B cell (primary cell): ENCODE measurements around the gene SHBG. TPM values are rescaled to one million over a fixed set of nuclear protein-coding genes. Genes with fewer than 3 reads are reported as not detected.

Experiments used
- ATAC-seq: fragments of 200-7000 bp; cut with Tn5 transposase; one replicate; pipeline ENCODE4 v1.10.0; 2021; ENCODE audit warnings: low read depth, mild to moderate bottlenecking, moderate number of reproducible peaks, moderate library complexity
- CTCF ChIA-PET: fragments of 350-600 bp; sonication (Branson Sonifier 250); formaldehyde crosslinking; loops from one replicate; lab custom pipeline; 2021; ENCODE audit warnings: antibody characterized with exemption, inconsistent platforms; lab: Charles Lee
- POLR2A ChIA-PET: fragments of 350-600 bp; sonication (Branson Sonifier 250); formaldehyde crosslinking; loops from one replicate; lab custom pipeline; 2021; ENCODE audit warnings: antibody characterized with exemption; lab: Charles Lee
- DNase-seq: peaks from one replicate; pipeline ENCODE4 v3.0.0; 2013
- H2AFZ ChIP-seq: 2 replicates; pipeline ENCODE4 v1.6.1; 2012; ENCODE audit warnings: mild to moderate bottlenecking, low read depth, low read length; ENCODE audit not compliant: insufficient read depth, poor library complexity, severe bottlenecking
- H3K27ac ChIP-seq, 2 donors: 1 replicate in 1 of 2; 2 replicates in 1 of 2; pipeline ENCODE4 v1.5.1; 2012 to 2013; ENCODE audit warnings: low read length in 2 of 2, mild to moderate bottlenecking in 2 of 2, moderate library complexity in 1 of 2
- H3K27me3 ChIP-seq, 4 experiments: fragments of 200-600 bp in 1 of 4; sonication (generic) in 1 of 4; replicated peaks in 1 of 4; 1 replicate in 2 of 4; 2 replicates in 2 of 4; pipeline versions ENCODE4 v1.6.1 to v1.7.0; 2013 to 2016; ENCODE audit warnings: low read length in 3 of 4, mild to moderate bottlenecking in 2 of 4, mixed read lengths in 1 of 4, moderate library complexity in 1 of 4; ENCODE audit not compliant: insufficient read depth in 4 of 4, control insufficient read depth in 3 of 4; ENCODE audit errors: control extremely low read depth in 1 of 4
- H3K36me3 ChIP-seq, 2 experiments: replicated peaks in 1 of 2; 1 replicate in 1 of 2; 2 replicates in 1 of 2; pipeline versions ENCODE4 v1.6.1 to v1.7.1; 2013; ENCODE audit warnings: low read length in 1 of 2; ENCODE audit not compliant: insufficient read depth in 2 of 2, control insufficient read depth in 1 of 2; ENCODE audit errors: control extremely low read depth in 1 of 2, extremely low read depth in 1 of 2
- H3K4me1 ChIP-seq, 2 donors: fragments of 200-600 bp in 1 of 2; sonication (generic) in 1 of 2; 1 replicate in 1 of 2; 2 replicates in 1 of 2; pipeline versions ENCODE4 v1.5.1 to v1.6.1; 2013 to 2017; ENCODE audit warnings: low read length in 2 of 2; ENCODE audit not compliant: control insufficient read depth in 2 of 2, insufficient read depth in 2 of 2
- H3K4me2 ChIP-seq: replicated peaks from 2 replicates; pipeline ENCODE3; 2012; ENCODE audit warnings: mild to moderate bottlenecking, low read depth, low read length; ENCODE audit not compliant: poor library complexity, severe bottlenecking
- H3K4me3 ChIP-seq, 5 experiments: fragments of 200-600 bp in 1 of 5; sonication (generic) in 1 of 5; 1 replicate in 3 of 5; 2 replicates in 2 of 5; pipeline versions ENCODE4 v1.5.1 to v1.7.0; 2011 to 2016; ENCODE audit warnings: low read length in 4 of 5, mild to moderate bottlenecking in 4 of 5, low read depth in 2 of 5, control low read depth in 1 of 5, moderate library complexity in 1 of 5; ENCODE audit not compliant: insufficient read depth in 1 of 5; ENCODE audit errors: control extremely low read depth in 1 of 5, extremely low read depth in 1 of 5
- H3K79me2 ChIP-seq: fragments of 200-600 bp; sonication (generic); one replicate; pipeline ENCODE4 v1.6.0; 2016; ENCODE audit warnings: low read length; ENCODE audit not compliant: control insufficient read depth, insufficient read depth
- H3K9ac ChIP-seq: fragments of 200-600 bp; sonication (generic); 2 replicates; pipeline ENCODE4 v1.6.1; 2017; ENCODE audit warnings: mild to moderate bottlenecking, low read length, moderate library complexity
- H3K9me3 ChIP-seq, 3 donors: one replicate each; pipeline versions ENCODE4 v1.6.1 to v1.7.1; 2013; ENCODE audit warnings: low read length in 2 of 3; ENCODE audit not compliant: control insufficient read depth in 2 of 3, insufficient read depth in 1 of 3; ENCODE audit errors: control extremely low read depth in 1 of 3
- H4K20me1 ChIP-seq: 2 replicates; pipeline ENCODE4 v1.6.0; 2012; ENCODE audit warnings: mild to moderate bottlenecking, low read length; ENCODE audit not compliant: insufficient read depth, control insufficient read depth, poor library complexity, severe bottlenecking
- H3K27ac Mint-ChIP-seq: one replicate; pipeline ENCODE4 v1.8.0; 2021; ENCODE audit warnings: mixed read lengths
- H3K27me3 Mint-ChIP-seq: one replicate; pipeline ENCODE4 v1.8.0; 2021; ENCODE audit warnings: mixed read lengths
- H3K4me1 Mint-ChIP-seq: one replicate; pipeline ENCODE4 v1.8.0; 2021; ENCODE audit warnings: mixed read lengths
- H3K4me3 Mint-ChIP-seq: one replicate; pipeline ENCODE4 v1.8.0; 2021; ENCODE audit warnings: mixed read lengths
- H3K9me3 Mint-ChIP-seq: one replicate; pipeline ENCODE4 v1.8.0; 2022; ENCODE audit warnings: mixed read lengths; ENCODE audit not compliant: insufficient read depth
- EZH2 ChIP-seq: IDR thresholded peaks from 2 replicates; pipeline ENCODE4 v1.6.1; 2012; ENCODE audit warnings: borderline replicate concordance, low read depth, mild to moderate bottlenecking, moderate library complexity, low read length; ENCODE audit not compliant: insufficient read depth, poor library complexity, severe bottlenecking
- WGBS: methylation state at CpG from one replicate; pipeline ENCODE4 v1.1.5; 2013; ENCODE audit warnings: missing lambda C conversion rate; ENCODE audit not compliant: insufficient coverage; 5-methylcytosine and 5-hydroxymethylcytosine counted together
- intact Hi-C: fragments of 100-400 bp; cut with micrococcal nuclease; formaldehyde crosslinking; loops from one replicate; pipeline ENCODE4 v1.10.0; 2022
- polyA minus RNA-seq: library from RNA; depleted of rRNA, polyadenylated mRNA; stranded (reverse); fragments of >200 nt; gene quantifications from 2 replicates; pipeline ENCODE4 v1.2.3, GENCODE V29; 2012
- polyA plus RNA-seq: library from polyadenylated mRNA; depleted of rRNA; stranded (reverse); fragments of >200 nt; gene quantifications from 2 replicates; pipeline ENCODE4 v1.2.3, GENCODE V29; 2012
- total RNA-seq, 2 donors: library from RNA; stranded (reverse); fragments of 120-200 nt in 1 of 2; gene quantifications; 1 replicate in 1 of 2; 2 replicates in 1 of 2; pipeline versions ENCODE4 v1.2.3 to v1.2.4, GENCODE V29; 2013 to 2022
- TF ChIP-seq, protein P1 (sequence below): fragments of 200-600 bp; IDR thresholded peaks from one replicate; pipeline ENCODE4 v1.8.0; 2022; ENCODE audit warnings: antibody characterized with exemption, mild to moderate bottlenecking

SHBG gene, protein sequence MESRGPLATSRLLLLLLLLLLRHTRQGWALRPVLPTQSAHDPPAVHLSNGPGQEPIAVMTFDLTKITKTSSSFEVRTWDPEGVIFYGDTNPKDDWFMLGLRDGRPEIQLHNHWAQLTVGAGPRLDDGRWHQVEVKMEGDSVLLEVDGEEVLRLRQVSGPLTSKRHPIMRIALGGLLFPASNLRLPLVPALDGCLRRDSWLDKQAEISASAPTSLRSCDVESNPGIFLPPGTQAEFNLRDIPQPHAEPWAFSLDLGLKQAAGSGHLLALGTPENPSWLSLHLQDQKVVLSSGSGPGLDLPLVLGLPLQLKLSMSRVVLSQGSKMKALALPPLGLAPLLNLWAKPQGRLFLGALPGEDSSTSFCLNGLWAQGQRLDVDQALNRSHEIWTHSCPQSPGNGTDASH
- total RNA-seq (not detected in 2 replicates), polyA plus RNA-seq (0.10 TPM in 1 of 2 replicates, not detected in the other), polyA minus RNA-seq (not detected in 2 replicates)
- not detected for total RNA-seq (2013)

DNA sequence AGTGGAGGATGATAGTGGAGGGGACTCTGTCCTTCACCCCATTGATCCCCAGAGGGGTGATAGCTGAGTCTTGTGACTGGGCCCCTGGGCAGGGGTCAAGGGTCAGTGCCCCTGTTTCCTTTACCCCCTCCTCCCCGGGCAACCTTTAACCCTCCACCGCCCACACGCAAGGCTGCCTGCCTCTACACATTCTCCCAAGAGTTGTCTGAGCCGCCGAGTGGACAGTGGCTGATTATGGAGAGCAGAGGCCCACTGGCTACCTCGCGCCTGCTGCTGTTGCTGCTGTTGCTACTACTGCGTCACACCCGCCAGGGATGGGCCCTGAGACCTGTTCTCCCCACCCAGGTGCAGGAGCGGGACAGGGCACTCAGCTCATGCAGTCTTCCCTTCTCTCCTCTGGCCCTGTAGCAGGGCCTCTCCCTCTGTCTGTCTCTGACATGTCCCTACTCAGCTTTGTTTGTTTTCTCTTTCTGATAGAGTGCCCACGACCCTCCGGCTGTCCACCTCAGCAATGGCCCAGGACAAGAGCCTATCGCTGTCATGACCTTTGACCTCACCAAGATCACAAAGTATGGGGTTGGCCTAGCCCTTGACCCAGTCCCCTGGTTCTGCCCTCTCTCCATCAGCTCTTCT lies at the start of gene SHBG:
TSS of gene SHBG (plus strand) at position 197 of the 633 bp plus-strand sequence. CDS start at position 235, 38 bp downstream.
- CTCF ChIA-PET = interaction anchor here (4.6 kb wide), 1 partner anchor 57 kb away, joined by 35 read pairs; the partner anchor contains the start of genes TP53 and WRAP53
- 98% methylated on average over 10 of the region's 13 CpGs for WGBS

More for the DNA sequence above, at the start of gene SHBG:
- Histone ChIP-seq H3K4me3 (no peak within 1 kb of the TSS), H3K27me3 (no peaks in the 10 kb centered on the region), H2AFZ (no peak within 1 kb of the TSS), H3K4me2 (no peak within 1 kb of the TSS), H4K20me1 (no peaks in the 10 kb centered on the region), H3K9ac (no peak within 1 kb of the TSS), H3K27ac (no peak within 1 kb of the TSS), H3K9me3 (no peaks in the 10 kb centered on the region), H3K79me2 (peaks cover 11% of the 10 kb centered on the region), H3K36me3 (no peaks in the 10 kb centered on the region), H3K4me1 (peaks cover 6 to 14% of the 10 kb centered on the region in 2 donors)
- POLR2A ChIA-PET = interaction anchor here (0.6 kb wide), 1 partner anchor 15 kb away, joined by 3 read pairs; no protein-coding TSS in a partner anchor
- DNase-seq (no peak), ATAC-seq (no peak)
- TF ChIP-seq, protein P1, sequence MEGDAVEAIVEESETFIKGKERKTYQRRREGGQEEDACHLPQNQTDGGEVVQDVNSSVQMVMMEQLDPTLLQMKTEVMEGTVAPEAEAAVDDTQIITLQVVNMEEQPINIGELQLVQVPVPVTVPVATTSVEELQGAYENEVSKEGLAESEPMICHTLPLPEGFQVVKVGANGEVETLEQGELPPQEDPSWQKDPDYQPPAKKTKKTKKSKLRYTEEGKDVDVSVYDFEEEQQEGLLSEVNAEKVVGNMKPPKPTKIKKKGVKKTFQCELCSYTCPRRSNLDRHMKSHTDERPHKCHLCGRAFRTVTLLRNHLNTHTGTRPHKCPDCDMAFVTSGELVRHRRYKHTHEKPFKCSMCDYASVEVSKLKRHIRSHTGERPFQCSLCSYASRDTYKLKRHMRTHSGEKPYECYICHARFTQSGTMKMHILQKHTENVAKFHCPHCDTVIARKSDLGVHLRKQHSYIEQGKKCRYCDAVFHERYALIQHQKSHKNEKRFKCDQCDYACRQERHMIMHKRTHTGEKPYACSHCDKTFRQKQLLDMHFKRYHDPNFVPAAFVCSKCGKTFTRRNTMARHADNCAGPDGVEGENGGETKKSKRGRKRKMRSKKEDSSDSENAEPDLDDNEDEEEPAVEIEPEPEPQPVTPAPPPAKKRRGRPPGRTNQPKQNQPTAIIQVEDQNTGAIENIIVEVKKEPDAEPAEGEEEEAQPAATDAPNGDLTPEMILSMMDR = no peak
- no peak for TF ChIP-seq EZH2
- intact Hi-C loops = no loop called here
- Mint-ChIP-seq H3K9me3 (no peaks in the 10 kb centered on the region), H3K4me1 (peaks cover 17% of the 10 kb centered on the region), H3K4me3 (no peak within 1 kb of the TSS), H3K27me3 (no peaks in the 10 kb centered on the region), H3K27ac (no peak within 1 kb of the TSS)
